ENCODE measurements around the gene TYW1B. TPM values are rescaled to one million over a fixed set of nuclear protein-coding genes. Genes with fewer than 3 reads are reported as not detected.

Gene TYW1B
- total RNA-seq, 4 donors from 2014 or later, result 1.8 to 7.0 (median 5.4) TPM

DNA sequence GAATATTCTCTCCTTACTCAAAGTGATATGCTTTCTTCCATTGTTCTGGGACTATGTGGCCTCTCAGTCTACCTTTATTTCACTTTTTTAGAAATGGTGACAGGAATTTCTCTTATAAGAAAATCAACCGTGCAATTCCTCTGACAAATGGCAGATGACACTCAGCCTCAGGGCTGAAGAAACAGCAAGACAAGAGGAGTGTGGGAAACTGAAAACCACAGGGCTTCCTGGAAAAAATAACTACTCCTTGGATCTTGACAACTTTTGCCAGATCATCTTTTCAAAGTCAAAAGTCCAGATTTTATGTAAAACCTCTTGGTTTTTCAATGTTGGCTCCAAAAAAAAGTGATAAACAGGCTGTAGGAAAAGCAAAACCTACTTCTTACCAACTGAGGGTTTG is 121.5 kb downstream of the TYW1B start:
- TF ChIP-seq, protein P1, sequence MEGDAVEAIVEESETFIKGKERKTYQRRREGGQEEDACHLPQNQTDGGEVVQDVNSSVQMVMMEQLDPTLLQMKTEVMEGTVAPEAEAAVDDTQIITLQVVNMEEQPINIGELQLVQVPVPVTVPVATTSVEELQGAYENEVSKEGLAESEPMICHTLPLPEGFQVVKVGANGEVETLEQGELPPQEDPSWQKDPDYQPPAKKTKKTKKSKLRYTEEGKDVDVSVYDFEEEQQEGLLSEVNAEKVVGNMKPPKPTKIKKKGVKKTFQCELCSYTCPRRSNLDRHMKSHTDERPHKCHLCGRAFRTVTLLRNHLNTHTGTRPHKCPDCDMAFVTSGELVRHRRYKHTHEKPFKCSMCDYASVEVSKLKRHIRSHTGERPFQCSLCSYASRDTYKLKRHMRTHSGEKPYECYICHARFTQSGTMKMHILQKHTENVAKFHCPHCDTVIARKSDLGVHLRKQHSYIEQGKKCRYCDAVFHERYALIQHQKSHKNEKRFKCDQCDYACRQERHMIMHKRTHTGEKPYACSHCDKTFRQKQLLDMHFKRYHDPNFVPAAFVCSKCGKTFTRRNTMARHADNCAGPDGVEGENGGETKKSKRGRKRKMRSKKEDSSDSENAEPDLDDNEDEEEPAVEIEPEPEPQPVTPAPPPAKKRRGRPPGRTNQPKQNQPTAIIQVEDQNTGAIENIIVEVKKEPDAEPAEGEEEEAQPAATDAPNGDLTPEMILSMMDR (IDR thresholded peaks at IDR 0.05; ENCODE audit: low read depth), result no peak

DNA sequence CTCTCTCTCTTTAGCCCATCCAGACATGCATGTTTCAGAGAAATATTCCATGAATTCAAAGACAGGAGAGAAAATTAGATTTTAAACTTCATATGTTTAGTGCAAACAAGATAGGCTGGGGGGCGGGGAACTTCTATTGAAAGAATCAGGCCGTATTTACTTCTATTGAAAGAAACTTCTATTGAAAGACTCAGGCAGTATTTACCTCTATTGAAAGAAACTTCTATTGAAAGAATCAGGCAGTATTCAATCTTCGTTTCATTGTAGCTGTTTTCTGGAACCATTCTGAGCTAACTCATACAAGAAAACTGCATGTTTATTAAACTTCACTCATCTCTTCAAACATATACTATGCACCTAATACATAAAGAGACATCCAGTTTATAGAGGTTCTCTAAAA is 123.1 kb downstream of the TYW1B start:
- TF ChIP-seq, protein P1 (IDR thresholded peaks at IDR 0.05; ENCODE audit: low read depth), result no peak

DNA sequence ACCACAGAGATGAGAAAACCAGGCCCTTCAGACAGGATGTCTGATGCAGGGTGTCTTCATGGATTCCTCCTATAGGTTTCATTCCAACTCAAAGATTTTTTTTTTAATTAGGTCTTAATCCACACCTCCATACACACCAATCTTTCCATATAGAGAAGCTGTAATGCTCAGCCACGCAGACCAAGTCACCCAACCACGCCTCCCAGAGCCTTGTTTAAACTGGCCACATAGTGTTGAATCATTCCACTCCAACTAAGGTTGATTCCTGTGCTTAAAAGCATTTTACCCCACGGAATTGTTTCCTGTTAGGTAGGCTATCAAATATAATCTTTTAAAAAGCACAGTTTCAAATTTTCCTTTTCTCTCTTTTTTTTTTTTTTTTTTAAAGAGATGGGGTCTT is 153.6 kb downstream of the TYW1B start:
- TF ChIP-seq, protein P1 (IDR thresholded peaks at IDR 0.05; ENCODE audit: low read depth), result no peak

DNA sequence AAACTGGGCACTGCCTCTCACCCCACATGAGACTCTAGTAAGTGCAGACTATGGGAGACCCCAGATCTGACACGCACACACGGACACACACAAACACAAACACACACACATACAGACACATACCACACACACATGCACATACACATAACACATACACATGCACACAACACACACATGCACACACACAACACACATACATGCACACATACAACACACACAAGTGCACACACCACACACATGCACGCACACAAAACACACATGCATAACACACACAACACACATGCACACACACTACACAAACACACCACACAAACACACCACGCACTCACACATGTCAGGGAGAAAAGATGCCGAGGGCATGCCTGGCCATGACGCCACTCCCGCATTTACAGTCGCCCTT is 205.5 kb downstream of the TYW1B start:
- TF ChIP-seq, protein P1 (IDR thresholded peaks at IDR 0.05; ENCODE audit: low read depth), result no peak

DNA sequence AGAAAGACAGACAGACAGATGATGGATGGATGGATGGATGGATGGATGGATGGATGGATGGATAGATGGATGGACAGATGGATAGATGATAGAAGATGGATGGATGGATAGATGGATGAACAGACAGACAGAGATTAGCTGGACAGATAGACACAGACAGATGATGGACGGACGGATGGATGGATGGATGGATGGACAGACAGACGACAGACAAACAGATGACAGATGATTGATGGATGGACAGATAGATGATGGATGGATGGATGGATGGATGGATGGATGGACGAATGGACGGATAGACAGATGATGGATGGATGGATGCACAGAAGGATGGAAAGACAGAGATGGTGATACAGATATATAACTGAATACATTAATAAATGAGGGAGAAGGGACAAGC is 224.9 kb downstream of the TYW1B start:
- TF ChIP-seq, protein P1 (IDR thresholded peaks at IDR 0.05; ENCODE audit: low read depth), result no peak

DNA sequence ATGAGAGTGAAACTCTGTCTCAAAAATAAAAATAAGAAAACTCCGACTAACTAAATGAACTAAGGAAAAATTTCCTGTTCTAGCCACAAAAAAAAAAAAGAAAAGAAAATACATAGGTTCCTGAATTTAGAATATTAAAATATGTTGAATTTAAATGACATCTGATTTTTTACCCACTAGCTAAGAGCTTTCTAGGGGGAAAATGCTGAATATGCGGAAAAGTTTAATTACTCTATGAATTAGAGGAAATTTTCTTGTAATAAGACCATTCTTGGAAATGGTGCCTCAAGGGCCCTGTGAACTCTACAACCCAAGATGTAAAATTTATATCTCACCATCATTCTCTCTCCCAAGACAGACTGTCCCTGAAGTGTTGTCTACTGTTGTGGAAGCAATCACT is 250.9 kb downstream of the TYW1B start:
- TF ChIP-seq, protein P1 (IDR thresholded peaks at IDR 0.05; ENCODE audit: low read depth), result no peak

DNA sequence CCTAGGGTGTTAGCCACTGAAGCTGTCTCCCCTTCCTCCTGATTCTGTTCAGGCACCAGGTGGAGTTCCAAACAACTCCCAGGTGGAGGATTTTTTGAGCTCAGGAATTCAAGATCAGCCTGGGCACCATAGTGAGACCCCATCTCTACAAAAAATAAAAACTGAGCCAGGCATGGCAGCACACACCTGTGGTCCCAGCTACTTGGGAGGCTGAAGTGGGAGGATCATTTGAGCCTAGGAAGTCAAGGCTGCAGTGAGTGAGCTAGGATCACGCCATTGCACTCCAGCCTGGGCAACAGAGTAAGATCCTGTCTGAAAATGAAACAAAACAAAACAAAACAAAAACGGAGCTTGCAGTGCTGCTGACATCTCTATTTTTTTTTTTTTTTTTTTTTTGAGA is 287.1 kb downstream of the TYW1B start:
- TF ChIP-seq, protein P1 (IDR thresholded peaks at IDR 0.05; ENCODE audit: low read depth), result no peak
